ENCODE measurements around the gene ZNF235.

DNA sequence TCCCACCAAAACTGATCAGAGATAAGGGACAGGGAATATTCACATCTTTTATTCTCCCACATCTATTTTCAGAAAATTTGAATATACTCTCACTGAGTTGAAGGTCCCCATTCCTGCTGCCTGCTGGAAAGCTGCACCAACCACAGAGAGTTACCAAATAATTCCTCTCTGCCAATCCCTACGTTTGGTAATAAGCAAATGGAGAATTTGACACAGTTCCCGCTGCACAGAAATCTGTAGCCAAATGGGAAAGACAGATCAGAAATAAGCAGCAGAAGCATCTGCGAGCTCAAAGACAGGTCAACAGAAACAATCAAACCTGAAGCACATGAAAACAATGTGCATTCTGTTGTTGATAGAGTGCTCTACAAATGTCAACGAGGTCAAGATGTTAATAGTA, 41.7 kb upstream of the ZNF235 start:
- TF ChIP-seq, protein P1, sequence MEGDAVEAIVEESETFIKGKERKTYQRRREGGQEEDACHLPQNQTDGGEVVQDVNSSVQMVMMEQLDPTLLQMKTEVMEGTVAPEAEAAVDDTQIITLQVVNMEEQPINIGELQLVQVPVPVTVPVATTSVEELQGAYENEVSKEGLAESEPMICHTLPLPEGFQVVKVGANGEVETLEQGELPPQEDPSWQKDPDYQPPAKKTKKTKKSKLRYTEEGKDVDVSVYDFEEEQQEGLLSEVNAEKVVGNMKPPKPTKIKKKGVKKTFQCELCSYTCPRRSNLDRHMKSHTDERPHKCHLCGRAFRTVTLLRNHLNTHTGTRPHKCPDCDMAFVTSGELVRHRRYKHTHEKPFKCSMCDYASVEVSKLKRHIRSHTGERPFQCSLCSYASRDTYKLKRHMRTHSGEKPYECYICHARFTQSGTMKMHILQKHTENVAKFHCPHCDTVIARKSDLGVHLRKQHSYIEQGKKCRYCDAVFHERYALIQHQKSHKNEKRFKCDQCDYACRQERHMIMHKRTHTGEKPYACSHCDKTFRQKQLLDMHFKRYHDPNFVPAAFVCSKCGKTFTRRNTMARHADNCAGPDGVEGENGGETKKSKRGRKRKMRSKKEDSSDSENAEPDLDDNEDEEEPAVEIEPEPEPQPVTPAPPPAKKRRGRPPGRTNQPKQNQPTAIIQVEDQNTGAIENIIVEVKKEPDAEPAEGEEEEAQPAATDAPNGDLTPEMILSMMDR (IDR thresholded peaks at IDR 0.05), result no peak
- TF ChIP-seq POLR2AphosphoS5 (IDR thresholded peaks at IDR 0.05), result no peak

Measured in breast epithelium (tissue), 3 donors.